Glutamatergic neuron (in vitro differentiated cells): ENCODE measurements around the gene ROBO1. TPM values are rescaled to one million over a fixed set of nuclear protein-coding genes. Genes with fewer than 3 reads are reported as not detected.

Experiments
- DNase-seq: peaks from one replicate; pipeline ENCODE4 v3.0.0; 2022
- H3K27ac Mint-ChIP-seq: one replicate; pipeline ENCODE4 v1.8.0; 2020; ENCODE audit warnings: mild to moderate bottlenecking, mixed read lengths, inconsistent platforms; ENCODE audit not compliant: unreplicated experiment
- H3K27me3 Mint-ChIP-seq: one replicate; pipeline ENCODE4 v1.8.0; 2020; ENCODE audit warnings: mild to moderate bottlenecking, moderate library complexity, mixed read lengths, inconsistent platforms; ENCODE audit not compliant: unreplicated experiment
- H3K36me3 Mint-ChIP-seq: one replicate; pipeline ENCODE4 v1.8.0; 2020; ENCODE audit warnings: mild to moderate bottlenecking, mixed read lengths, inconsistent platforms; ENCODE audit not compliant: unreplicated experiment
- H3K4me1 Mint-ChIP-seq: one replicate; pipeline ENCODE4 v1.8.0; 2020; ENCODE audit warnings: mild to moderate bottlenecking, low read depth, mixed read lengths, inconsistent platforms; ENCODE audit not compliant: unreplicated experiment
- H3K4me3 Mint-ChIP-seq: one replicate; pipeline ENCODE4 v1.8.0; 2020; ENCODE audit warnings: mild to moderate bottlenecking, mixed read lengths, inconsistent platforms; ENCODE audit not compliant: unreplicated experiment
- H3K9me3 Mint-ChIP-seq: one replicate; pipeline ENCODE4 v1.8.0; 2020; ENCODE audit warnings: mild to moderate bottlenecking, moderate library complexity, mixed read lengths, inconsistent platforms; ENCODE audit not compliant: unreplicated experiment
- total RNA-seq: library from RNA; stranded (reverse); fragmentation: NEBNext Ultra II Directional; extraction: Animal tissue kit (Norgen Biotek cat#: 25700); gene quantifications from one replicate; pipeline ENCODE4 v1.2.1, GENCODE V29; 2021; ENCODE audit not compliant: unreplicated experiment
- TF ChIP-seq, protein P1 (sequence below): fragments of 200-600 bp; sonication (generic); IDR thresholded peaks from one replicate; pipeline ENCODE4 v1.5.0; 2021; ENCODE audit not compliant: partially characterized antibody, unreplicated experiment

The ROBO1 gene
- total RNA-seq, 1 donor from 2014 or later: 505 TPM

DNA sequence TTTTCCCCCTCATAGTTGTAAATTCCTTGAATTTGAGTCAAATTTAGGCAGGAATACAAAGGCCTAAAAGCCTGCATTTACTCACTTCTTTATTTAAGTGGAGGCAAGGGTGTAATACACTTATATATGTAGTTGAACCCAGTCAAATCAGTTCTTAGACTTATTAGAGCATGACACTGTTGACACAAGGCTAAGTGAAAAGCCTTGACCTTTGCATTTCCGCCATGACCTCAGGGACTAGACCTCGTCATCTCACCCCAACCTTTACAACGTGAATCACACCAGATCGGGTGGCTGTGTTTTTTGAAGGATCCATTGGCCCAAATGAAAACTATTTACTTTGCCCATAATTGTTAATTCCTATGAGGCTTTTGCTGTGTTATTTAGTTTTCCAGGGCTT is 774.4 kb downstream of the ROBO1 start:
- Mint-ChIP-seq H3K9me3 (peaks cover 2% of the 10 kb centered on the region), H3K27me3 (peaks cover 2% of the 10 kb centered on the region), H3K36me3 (no peaks in the 10 kb centered on the region), H3K4me3 (peak overlapping the region; percentile 1), H3K27ac (no peak overlapping the region), H3K4me1 (peaks cover 43% of the 10 kb centered on the region)
- DNase-seq: no peak
- TF ChIP-seq, protein P1, sequence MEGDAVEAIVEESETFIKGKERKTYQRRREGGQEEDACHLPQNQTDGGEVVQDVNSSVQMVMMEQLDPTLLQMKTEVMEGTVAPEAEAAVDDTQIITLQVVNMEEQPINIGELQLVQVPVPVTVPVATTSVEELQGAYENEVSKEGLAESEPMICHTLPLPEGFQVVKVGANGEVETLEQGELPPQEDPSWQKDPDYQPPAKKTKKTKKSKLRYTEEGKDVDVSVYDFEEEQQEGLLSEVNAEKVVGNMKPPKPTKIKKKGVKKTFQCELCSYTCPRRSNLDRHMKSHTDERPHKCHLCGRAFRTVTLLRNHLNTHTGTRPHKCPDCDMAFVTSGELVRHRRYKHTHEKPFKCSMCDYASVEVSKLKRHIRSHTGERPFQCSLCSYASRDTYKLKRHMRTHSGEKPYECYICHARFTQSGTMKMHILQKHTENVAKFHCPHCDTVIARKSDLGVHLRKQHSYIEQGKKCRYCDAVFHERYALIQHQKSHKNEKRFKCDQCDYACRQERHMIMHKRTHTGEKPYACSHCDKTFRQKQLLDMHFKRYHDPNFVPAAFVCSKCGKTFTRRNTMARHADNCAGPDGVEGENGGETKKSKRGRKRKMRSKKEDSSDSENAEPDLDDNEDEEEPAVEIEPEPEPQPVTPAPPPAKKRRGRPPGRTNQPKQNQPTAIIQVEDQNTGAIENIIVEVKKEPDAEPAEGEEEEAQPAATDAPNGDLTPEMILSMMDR: no peak

DNA sequence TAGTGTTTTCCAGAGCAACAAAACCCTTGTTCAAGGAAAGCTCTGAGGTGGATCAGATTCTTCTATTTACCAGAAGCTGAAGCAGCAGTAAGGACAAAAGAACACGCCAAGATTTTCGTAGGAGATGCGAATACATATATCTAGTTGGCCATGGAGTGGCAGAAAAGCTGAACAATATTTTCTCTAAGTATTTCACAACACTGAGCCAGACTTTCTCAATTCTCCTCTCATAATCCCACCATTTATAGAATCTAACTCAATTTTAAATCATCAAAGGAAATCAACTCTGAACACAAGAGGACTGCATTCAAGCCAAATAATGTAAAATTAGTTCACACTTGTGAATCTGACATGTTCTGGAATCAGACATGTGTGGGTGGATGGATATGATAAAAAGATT is 775.0 kb downstream of the ROBO1 start:
- no peak for DNase-seq
- H3K27me3 Mint-ChIP-seq: peaks cover 2% of the 10 kb centered on the region
- TF ChIP-seq, protein P1: no peak
- H3K36me3 Mint-ChIP-seq: no peaks in the 10 kb centered on the region
- H3K4me1 Mint-ChIP-seq: peaks cover 48% of the 10 kb centered on the region
- no peak overlapping the region for H3K4me3 Mint-ChIP-seq
- H3K27ac Mint-ChIP-seq: no peak overlapping the region
- H3K9me3 Mint-ChIP-seq: peaks cover 2% of the 10 kb centered on the region

DNA sequence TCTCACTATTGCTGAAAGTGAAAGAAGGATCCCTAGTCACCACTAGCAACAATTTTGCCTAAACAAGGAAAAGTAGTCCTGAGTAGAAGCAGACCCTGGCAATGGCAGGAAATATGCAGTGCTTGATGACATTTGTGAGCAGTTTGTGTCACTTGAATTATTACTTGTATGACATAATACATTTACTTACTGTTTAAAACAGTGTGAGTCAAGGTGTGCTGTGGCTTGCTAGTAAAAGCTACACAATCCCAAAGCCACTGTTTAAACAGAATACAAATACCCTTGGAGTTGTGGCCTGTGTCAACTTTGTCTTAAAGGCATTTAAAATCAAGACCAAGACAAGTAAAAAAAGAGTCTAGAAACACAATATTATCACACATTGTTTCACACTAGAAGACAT is 775.4 kb downstream of the ROBO1 start:
- H3K4me3 Mint-ChIP-seq: no peak overlapping the region
- TF ChIP-seq, protein P1: no peak
- peaks cover 2% of the 10 kb centered on the region for H3K27me3 Mint-ChIP-seq
- H3K4me1 Mint-ChIP-seq: peaks cover 47% of the 10 kb centered on the region
- peaks cover 3% of the 10 kb centered on the region for H3K9me3 Mint-ChIP-seq
- H3K27ac Mint-ChIP-seq: no peak overlapping the region
- no peak for DNase-seq
- no peaks in the 10 kb centered on the region for H3K36me3 Mint-ChIP-seq

DNA sequence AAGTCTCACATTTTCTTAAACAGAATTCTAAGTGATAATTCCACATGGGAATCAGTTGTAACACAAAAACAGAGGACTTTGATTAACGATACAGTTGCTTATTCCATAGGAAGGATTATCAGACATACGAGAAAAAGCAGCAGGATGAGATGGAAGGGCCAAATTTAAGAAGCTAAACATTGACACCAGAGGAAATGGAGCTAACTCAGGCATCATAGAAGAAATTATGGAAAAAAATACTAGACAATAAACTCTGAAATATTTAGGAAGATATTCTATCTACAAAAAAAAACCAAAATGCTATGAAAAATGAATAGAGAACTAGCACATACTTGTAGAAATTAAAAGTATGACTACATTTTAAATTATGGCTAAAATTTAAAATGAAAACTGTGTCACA is 776.1 kb downstream of the ROBO1 start:
- H3K4me1 Mint-ChIP-seq: peaks cover 49% of the 10 kb centered on the region
- H3K27me3 Mint-ChIP-seq: peaks cover 2% of the 10 kb centered on the region
- H3K36me3 Mint-ChIP-seq: no peaks in the 10 kb centered on the region

DNA sequence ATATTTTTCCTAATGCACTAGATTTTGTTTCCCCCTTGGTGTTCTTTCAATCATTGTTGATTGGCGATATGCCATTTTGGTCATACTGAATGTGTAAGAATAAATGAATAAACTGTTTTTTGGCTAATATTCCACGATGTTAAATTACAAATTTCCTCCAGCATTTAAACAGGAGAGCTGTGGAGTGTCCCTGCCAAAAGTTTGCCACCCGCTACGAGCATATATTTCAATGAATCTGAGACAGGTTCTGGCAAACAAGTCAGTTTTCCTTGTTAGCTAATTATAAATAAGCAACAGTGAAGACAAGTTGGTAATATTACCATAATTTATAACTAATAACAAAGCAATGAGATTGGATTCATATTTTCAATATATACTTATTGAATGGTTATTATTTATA is 777.6 kb downstream of the ROBO1 start:
- H3K27ac Mint-ChIP-seq: no peak overlapping the region
- H3K36me3 Mint-ChIP-seq: no peaks in the 10 kb centered on the region
- peaks cover 2% of the 10 kb centered on the region for H3K27me3 Mint-ChIP-seq
- H3K9me3 Mint-ChIP-seq: peaks cover 6% of the 10 kb centered on the region
- TF ChIP-seq, protein P1: no peak
- H3K4me1 Mint-ChIP-seq: peaks cover 51% of the 10 kb centered on the region
- H3K4me3 Mint-ChIP-seq: no peak overlapping the region
- no peak for DNase-seq

More for the DNA sequence above, 776.1 kb downstream of the ROBO1 start:
- DNase-seq: no peak
- TF ChIP-seq, protein P1: no peak
- Mint-ChIP-seq H3K9me3 (peaks cover 6% of the 10 kb centered on the region), H3K27ac (no peak overlapping the region), H3K4me3 (no peak overlapping the region)
